GM18505 (cell line): ENCODE results near the gene MREG.
A peak's percentile ranks its signal among the peaks of the same experiment; 100 is the strongest.
"Not testable (repeated sequence)": the region's sequence is repeated elsewhere in the genome, so short reads cannot be mapped to it uniquely, and the experiment has no call there.

Experiments
- ATAC-seq: cut with Tn5 transposase; IDR thresholded peaks from one replicate; pipeline ENCODE4 v1.9.1; 2021; ENCODE audit not compliant: unreplicated experiment
- POLR2A ChIP-seq: IDR thresholded peaks from 4 replicates; pipeline ENCODE4 v1.6.1; 2011; ENCODE audit warnings: borderline replicate concordance; ENCODE audit not compliant: insufficient read depth, insufficient read length; ENCODE audit errors: extremely low read depth

Gene MREG

GRCh38 chr2:215997219-215997618 lies 16.1 kb downstream of the MREG start:
- no peak for TF ChIP-seq POLR2A
- ATAC-seq, result no peak

GRCh38 chr2:215994911-215995310 lies 18.4 kb downstream of the MREG start:
- no peak for ATAC-seq
- no peak for TF ChIP-seq POLR2A

DNA sequence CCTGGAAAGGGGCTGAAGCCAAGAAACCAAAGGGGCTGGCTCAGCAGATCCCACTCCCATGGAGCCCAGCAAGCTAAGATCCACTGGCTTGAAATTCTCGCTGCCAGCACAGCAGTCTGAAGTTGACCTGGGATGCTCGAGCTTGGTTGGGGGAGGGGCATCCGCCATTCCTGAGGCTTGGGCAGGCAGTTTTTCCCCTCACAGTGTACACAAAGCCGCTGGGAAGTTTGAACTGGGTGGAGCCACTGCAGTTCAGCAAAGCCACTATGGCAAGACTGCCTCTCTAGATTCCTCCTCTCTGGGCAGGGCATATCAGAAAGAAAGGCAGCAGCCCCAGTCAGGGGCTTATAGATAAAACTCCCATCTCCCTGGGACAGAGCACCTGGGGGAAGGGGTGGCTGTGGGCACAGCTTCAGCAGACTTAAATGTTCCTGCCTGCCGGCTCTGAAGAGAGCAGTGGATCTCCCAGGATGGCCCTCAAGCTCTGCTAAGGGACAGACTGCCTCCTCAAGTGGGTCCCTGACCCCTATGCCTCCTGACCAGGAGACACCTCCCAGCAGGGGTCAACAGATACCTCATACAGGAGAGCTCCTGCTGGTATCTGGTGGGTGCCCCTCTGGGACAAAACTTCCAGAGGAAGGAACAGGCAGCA lies 24.7 kb downstream of the MREG start:
- not testable (repeated sequence) for ATAC-seq

GRCh38 chr2:215985257-215985656 lies 28.1 kb downstream of the MREG start:
- no peak for TF ChIP-seq POLR2A

GRCh38 chr2:215984661-215985060 lies 28.7 kb downstream of the MREG start:
- no peak for TF ChIP-seq POLR2A
- no peak for ATAC-seq

More at GRCh38 chr2:215985257-215985656, 28.1 kb downstream of the MREG start:
- ATAC-seq, result no peak

GRCh38 chr2:215983581-215984351 lies 29.6 kb downstream of the MREG start:
- peak; percentile 47 for ATAC-seq
- TF ChIP-seq POLR2A, result no peak

- no peak for ATAC-seq
- TF ChIP-seq POLR2A, result no peak
These were observed 30.9 kb downstream of the MREG start for GRCh38 chr2:215982465-215982875.

DNA sequence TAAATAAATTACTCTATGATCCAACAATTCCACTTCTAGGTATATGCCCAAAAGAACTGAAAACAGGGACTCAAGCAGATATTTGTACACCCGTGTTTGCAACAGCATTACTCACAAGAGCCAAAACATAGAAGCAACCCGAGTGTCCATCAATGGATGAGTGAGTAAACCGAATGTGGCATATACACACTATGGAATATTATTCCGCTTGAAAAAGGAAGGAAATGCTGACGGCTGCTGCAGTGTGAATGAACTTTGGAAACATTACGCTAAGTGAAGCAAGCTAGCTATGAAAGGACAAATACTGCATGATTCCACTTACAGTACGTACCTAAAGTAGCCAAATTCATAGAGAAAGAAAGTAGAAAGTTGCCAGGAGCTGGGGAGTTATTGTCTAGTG lies 32.2 kb downstream of the MREG start:
- TF ChIP-seq POLR2A, result no peak
- ATAC-seq, result no peak

DNA sequence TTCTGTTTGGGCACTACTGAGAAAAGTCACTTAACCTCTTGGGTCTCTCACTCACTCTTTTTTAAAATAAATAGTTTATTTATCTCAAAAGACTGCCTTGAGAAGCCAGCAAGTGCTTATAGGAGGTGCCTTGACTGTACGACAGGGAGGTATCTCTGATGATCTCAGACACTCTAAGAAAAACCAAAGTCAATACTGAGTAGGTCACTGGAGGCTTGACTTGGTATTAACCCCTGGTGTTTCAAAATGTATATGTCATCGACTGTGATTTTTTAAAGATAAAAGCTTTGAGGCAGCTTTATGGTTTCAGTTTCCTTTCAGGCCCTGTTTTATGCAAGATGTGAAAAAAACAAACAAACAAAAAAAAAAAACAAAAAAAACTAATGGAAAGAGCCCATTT lies 33.7 kb downstream of the MREG start:
- TF ChIP-seq POLR2A, result no peak
- peak; percentile 63 for ATAC-seq

DNA sequence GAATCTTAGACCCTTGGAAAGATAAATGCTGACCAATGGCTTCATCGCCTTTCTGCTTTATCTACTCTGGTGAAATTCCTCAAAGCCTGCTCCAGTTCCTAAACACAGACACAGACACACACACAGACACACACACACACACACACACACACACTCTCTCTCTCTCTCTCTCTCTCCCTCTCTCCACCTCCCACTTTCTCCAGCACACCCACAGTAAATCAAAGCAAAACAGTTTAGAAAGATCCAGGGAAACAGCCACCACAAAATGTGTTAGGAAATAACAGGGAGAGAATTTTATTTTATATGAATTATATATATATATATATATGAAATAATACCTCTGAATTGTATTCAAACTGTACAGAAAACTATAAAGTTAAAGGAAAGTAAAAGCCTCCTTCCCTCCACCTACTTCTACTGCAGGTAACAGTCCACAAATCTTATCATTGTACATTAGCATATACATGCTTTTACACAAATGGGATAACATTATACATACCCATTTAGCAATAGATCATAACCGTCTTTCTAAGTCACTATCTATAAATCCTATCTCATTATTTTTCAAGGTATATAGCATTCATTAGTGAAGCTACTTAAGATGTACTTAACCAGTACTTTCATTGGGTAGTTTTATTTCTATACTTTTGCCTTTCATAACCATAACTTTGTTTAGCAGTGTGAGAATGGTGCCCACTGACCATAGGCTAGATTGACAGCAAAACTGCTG lies 38.5 kb downstream of the MREG start:
- TF ChIP-seq POLR2A, result no peak
- no peak for ATAC-seq

GRCh38 chr2:215973954-215974699 lies 39.2 kb downstream of the MREG start:
- TF ChIP-seq POLR2A, result no peak
- no peak for ATAC-seq

DNA sequence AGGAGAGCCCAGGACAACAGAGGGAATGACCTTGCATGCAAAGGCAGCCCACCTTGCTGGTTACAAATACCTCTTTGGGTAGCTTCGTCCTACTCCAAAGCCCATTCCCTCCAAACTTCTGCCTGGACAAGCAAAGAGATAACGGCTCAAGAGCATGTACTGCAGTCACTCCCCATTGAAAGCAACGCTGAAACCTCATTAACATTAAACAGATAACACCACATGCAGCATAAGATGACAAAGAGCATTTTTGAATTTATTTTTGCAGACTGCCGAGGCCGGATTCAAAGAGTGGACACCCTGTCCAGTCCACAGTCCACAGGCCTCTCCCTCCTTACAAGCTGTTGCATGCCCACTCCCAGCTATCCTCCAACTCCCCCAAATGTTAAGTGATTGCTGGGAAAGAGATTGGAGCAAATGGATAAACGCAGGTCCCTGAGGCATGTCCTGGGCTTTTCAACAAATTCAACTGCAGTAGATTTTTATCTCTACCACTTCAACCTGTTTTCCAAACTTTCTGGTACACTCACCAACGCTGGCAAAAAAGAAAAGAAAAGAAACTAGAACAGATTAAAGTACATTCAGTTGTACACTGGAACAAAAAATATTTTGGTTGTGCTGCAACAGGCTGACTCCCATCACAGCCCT lies 40.1 kb downstream of the MREG start:
- ATAC-seq, result no peak
- no peak for TF ChIP-seq POLR2A

- TF ChIP-seq POLR2A, result no peak
- ATAC-seq, result no peak
These were observed 41.7 kb downstream of the MREG start for GRCh38 chr2:215971671-215972070.

DNA sequence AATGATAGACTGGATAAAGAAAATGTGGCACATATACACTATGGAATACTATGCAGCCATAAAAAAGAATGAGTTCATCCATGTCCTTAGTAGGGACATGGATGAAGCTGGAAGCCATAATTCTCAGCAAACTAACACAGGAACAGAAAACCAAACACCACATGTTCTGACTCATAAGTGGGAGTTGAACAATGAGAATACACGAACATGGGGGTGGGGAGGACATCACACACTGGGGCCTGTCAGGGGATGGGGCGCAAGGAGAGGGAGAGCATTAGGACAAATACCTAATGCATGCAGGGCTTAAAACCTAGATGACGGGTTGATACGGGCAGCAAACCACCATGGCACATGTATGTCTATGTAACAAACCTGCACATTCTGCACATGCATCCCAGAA lies 42.5 kb downstream of the MREG start:
- ATAC-seq, result not testable (repeated sequence)

- TF ChIP-seq POLR2A, result no peak
- no peak for ATAC-seq
These were observed 42.9 kb downstream of the MREG start for GRCh38 chr2:215970425-215970824.
